HEK293 (cell line): Measurements from ENCODE around the gene FLNA.

Experiments
- CTCF ChIA-PET: fragments of 350-600 bp; formaldehyde crosslinking; extraction: SDS; loops from one replicate; lab custom pipeline; 2021; ENCODE audit warnings: antibody characterized with exemption; lab: Yijun Ruan, JAX
- POLR2A ChIA-PET: fragments of 300-600 bp; formaldehyde crosslinking; extraction: SDS; loops from one replicate; lab custom pipeline; 2020; ENCODE audit warnings: antibody characterized with exemption, inconsistent platforms; lab: Yijun Ruan, JAX
- H3K27ac ChIP-seq: fragments of 200-500 bp; sonication (Bioruptor generic); 2 replicates; pipeline ENCODE4 v1.5.1; 2014; ENCODE audit warnings: low read depth, low read length, control low read depth, inconsistent platforms; ENCODE audit errors: extremely low read depth
- H3K36me3 ChIP-seq, 2 experiments: fragments of 200-500 bp in 1 of 2; sonication (Bioruptor generic) in 1 of 2; 1 replicate in 1 of 2; 2 replicates in 1 of 2; pipeline ENCODE4 v1.5.1; 2014 to 2017; ENCODE audit warnings: inconsistent platforms in 2 of 2, low read length in 2 of 2; ENCODE audit not compliant: control insufficient read depth in 2 of 2, insufficient read depth in 1 of 2
- H3K4me1 ChIP-seq: fragments of 200-500 bp; sonication (Bioruptor generic); 2 replicates; pipeline ENCODE4 v1.5.1; 2014; ENCODE audit warnings: mild to moderate bottlenecking, low read length, inconsistent platforms; ENCODE audit not compliant: control insufficient read depth, insufficient read depth
- H3K4me3 ChIP-seq: 2 replicates; pipeline ENCODE4 v1.5.1; 2011; ENCODE audit warnings: low read depth, mild to moderate bottlenecking, control low read depth, low read length, moderate library complexity
- H3K9me3 ChIP-seq: fragments of 200-500 bp; sonication (Bioruptor generic); 2 replicates; pipeline ENCODE4 v1.5.1; 2014; ENCODE audit warnings: low read depth, low read length, inconsistent platforms; ENCODE audit not compliant: control insufficient read depth, insufficient read depth
- FEZF1 ChIP-seq: fragments of 450-650 bp; formaldehyde crosslinking; IDR thresholded peaks from 2 replicates; pipeline ENCODE4 v1.5.1; 2016; ENCODE audit warnings: missing biosample characterization, missing genetic modification characterization
- MEIS1 ChIP-seq: sonication (generic); formaldehyde crosslinking; IDR thresholded peaks from 2 replicates; pipeline ENCODE4 v1.8.1; 2022; ENCODE audit warnings: missing genetic modification reagents, mild to moderate bottlenecking, borderline replicate concordance
- SP3 ChIP-seq: fragments of 450-650 bp; formaldehyde crosslinking; IDR thresholded peaks from 2 replicates; pipeline ENCODE4 v1.5.1; 2016; ENCODE audit warnings: missing biosample characterization, missing genetic modification characterization
- SP7 ChIP-seq: fragments of 450-650 bp; formaldehyde crosslinking; IDR thresholded peaks from 2 replicates; pipeline ENCODE4 v1.5.1; 2016; ENCODE audit warnings: missing biosample characterization, missing genetic modification characterization
- ZBTB20 ChIP-seq: fragments of 450-650 bp; formaldehyde crosslinking; IDR thresholded peaks from 2 replicates; pipeline ENCODE4 v1.5.1; 2016; ENCODE audit warnings: missing biosample characterization, missing genetic modification characterization
- ZBTB21 ChIP-seq: fragments of 450-650 bp; formaldehyde crosslinking; IDR thresholded peaks from 2 replicates; pipeline ENCODE4 v1.5.1; 2017; ENCODE audit warnings: missing biosample characterization, missing genetic modification characterization
- ZBTB8A ChIP-seq: fragments of 450-650 bp; formaldehyde crosslinking; IDR thresholded peaks from 2 replicates; pipeline ENCODE4 v1.5.1; 2016; ENCODE audit warnings: missing biosample characterization, missing genetic modification characterization
- ZIC2 ChIP-seq: fragments of 450-650 bp; formaldehyde crosslinking; IDR thresholded peaks from 2 replicates; pipeline ENCODE4 v1.5.1; 2016; ENCODE audit warnings: missing biosample characterization, missing genetic modification characterization
- ZNF155 ChIP-seq: fragments of 450-650 bp; formaldehyde crosslinking; IDR thresholded peaks from 2 replicates; pipeline ENCODE4 v1.5.1; 2016; ENCODE audit warnings: missing biosample characterization, missing genetic modification characterization
- ZNF19 ChIP-seq: fragments of 450-650 bp; formaldehyde crosslinking; IDR thresholded peaks from 2 replicates; pipeline ENCODE4; 2016; ENCODE audit warnings: missing biosample characterization, missing genetic modification characterization, low read depth
- ZNF274 ChIP-seq, 2 experiments: fragments of 200-500 bp in 1 of 2; fragments of 450-650 bp in 1 of 2; sonication (Bioruptor generic) in 1 of 2; formaldehyde crosslinking in 1 of 2; IDR thresholded peaks; 2 replicates each; pipeline versions ENCODE4 v1.5.1 to v1.6.1; 2014 to 2016; ENCODE audit warnings: borderline replicate concordance in 1 of 2, inconsistent platforms in 1 of 2, low read length in 1 of 2, missing biosample characterization in 1 of 2, missing genetic modification characterization in 1 of 2
- ZNF529 ChIP-seq: fragments of 450-650 bp; formaldehyde crosslinking; IDR thresholded peaks from 2 replicates; pipeline ENCODE4 v1.5.1; 2017; ENCODE audit warnings: missing genetic modification characterization, missing biosample characterization; ENCODE audit not compliant: insufficient replicate concordance
- ZNF560 ChIP-seq: fragments of 450-650 bp; formaldehyde crosslinking; IDR thresholded peaks from 2 replicates; pipeline ENCODE4 v1.5.1; 2017; ENCODE audit warnings: missing biosample characterization, missing genetic modification characterization, borderline replicate concordance
- ZNF621 ChIP-seq: fragments of 450-650 bp; formaldehyde crosslinking; IDR thresholded peaks from 2 replicates; pipeline ENCODE4 v1.5.1; 2017; ENCODE audit warnings: missing biosample characterization, missing genetic modification characterization
- ZNF658 ChIP-seq: fragments of 450-650 bp; formaldehyde crosslinking; IDR thresholded peaks from 2 replicates; pipeline ENCODE4; 2016; ENCODE audit warnings: missing biosample characterization, missing genetic modification characterization
- ZSCAN30 ChIP-seq: fragments of 450-650 bp; IDR thresholded peaks from 2 replicates; pipeline ENCODE4 v1.5.1; 2018; ENCODE audit warnings: missing biosample characterization, mild to moderate bottlenecking, missing genetic modification characterization, moderate library complexity
- TF ChIP-seq, protein P1 (sequence below): fragments of 450-650 bp; formaldehyde crosslinking; IDR thresholded peaks from 2 replicates; pipeline ENCODE4 v1.5.1; 2016; ENCODE audit warnings: missing biosample characterization, missing genetic modification characterization
- TF ChIP-seq, protein P2 (sequence below): fragments of 450-650 bp; formaldehyde crosslinking; IDR thresholded peaks from 2 replicates; pipeline ENCODE4 v1.5.1; 2016; ENCODE audit warnings: missing biosample characterization, missing genetic modification characterization
- TF ChIP-seq, protein P3 (sequence below): fragments of 450-650 bp; formaldehyde crosslinking; IDR thresholded peaks from 2 replicates; pipeline ENCODE4 v1.5.1; 2016; ENCODE audit warnings: missing biosample characterization, missing genetic modification characterization
- TF ChIP-seq, protein P4 (sequence below): fragments of 450-650 bp; formaldehyde crosslinking; IDR thresholded peaks from 2 replicates; pipeline ENCODE4 v1.5.1; 2017; ENCODE audit warnings: missing biosample characterization, mild to moderate bottlenecking, missing genetic modification characterization, moderate library complexity

The FLNA gene

DNA sequence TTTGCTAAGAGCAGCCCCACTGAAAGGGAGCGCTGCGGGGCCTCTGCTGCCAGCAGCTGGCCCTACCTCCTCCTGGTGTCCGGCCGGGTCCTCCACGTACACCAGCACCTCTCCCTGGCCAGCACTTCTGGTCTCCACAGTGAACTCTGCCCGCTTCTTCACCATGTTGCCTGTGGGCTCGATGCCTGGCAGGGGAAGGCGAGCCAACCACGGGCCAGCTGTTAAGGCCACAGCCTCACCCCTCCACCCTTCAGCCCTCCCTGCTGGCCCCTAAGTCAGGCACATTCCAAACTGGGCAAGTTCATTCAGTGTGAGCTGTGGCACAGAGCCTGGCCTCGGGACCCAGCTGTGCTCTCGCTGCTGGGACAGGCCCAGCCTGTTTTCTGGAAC, 7.8 kb downstream of the FLNA start:
- CTCF ChIA-PET = no interaction called here
- TF ChIP-seq SP3 (tag by site-specific recombination) = no peak
- TF ChIP-seq ZNF19 = no peak
- no peak for TF ChIP-seq ZNF529 (tag by site-specific recombination)
- no peak for TF ChIP-seq ZNF274 (IDR thresholded peaks at IDR 0.05; ENCODE audit: low read length)
- TF ChIP-seq ZNF274 (tag by site-specific recombination; IDR thresholded peaks at IDR 0.05; ENCODE audit: borderline replicate concordance) = no peak
- TF ChIP-seq ZBTB8A (tag by site-specific recombination) = no peak
- TF ChIP-seq, protein P1, sequence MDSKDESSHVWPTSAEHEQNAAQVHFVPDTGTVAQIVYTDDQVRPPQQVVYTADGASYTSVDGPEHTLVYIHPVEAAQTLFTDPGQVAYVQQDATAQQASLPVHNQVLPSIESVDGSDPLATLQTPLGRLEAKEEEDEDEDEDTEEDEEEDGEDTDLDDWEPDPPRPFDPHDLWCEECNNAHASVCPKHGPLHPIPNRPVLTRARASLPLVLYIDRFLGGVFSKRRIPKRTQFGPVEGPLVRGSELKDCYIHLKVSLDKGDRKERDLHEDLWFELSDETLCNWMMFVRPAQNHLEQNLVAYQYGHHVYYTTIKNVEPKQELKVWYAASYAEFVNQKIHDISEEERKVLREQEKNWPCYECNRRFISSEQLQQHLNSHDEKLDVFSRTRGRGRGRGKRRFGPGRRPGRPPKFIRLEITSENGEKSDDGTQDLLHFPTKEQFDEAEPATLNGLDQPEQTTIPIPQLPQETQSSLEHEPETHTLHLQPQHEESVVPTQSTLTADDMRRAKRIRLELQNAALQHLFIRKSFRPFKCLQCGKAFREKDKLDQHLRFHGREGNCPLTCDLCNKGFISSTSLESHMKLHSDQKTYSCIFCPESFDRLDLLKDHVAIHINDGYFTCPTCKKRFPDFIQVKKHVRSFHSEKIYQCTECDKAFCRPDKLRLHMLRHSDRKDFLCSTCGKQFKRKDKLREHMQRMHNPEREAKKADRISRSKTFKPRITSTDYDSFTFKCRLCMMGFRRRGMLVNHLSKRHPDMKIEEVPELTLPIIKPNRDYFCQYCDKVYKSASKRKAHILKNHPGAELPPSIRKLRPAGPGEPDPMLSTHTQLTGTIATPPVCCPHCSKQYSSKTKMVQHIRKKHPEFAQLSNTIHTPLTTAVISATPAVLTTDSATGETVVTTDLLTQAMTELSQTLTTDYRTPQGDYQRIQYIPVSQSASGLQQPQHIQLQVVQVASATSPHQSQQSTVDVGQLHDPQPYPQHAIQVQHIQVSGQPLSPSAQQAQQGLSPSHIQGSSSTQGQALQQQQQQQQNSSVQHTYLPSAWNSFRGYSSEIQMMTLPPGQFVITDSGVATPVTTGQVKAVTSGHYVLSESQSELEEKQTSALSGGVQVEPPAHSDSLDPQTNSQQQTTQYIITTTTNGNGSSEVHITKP (tag by site-specific recombination) = no peak
- TF ChIP-seq, protein P2, sequence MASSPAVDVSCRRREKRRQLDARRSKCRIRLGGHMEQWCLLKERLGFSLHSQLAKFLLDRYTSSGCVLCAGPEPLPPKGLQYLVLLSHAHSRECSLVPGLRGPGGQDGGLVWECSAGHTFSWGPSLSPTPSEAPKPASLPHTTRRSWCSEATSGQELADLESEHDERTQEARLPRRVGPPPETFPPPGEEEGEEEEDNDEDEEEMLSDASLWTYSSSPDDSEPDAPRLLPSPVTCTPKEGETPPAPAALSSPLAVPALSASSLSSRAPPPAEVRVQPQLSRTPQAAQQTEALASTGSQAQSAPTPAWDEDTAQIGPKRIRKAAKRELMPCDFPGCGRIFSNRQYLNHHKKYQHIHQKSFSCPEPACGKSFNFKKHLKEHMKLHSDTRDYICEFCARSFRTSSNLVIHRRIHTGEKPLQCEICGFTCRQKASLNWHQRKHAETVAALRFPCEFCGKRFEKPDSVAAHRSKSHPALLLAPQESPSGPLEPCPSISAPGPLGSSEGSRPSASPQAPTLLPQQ (tag by site-specific recombination) = no peak
- TF ChIP-seq ZSCAN30 (tag by site-specific recombination) = no peak
- TF ChIP-seq ZNF621 (tag by site-specific recombination) = no peak
- TF ChIP-seq, protein P3, sequence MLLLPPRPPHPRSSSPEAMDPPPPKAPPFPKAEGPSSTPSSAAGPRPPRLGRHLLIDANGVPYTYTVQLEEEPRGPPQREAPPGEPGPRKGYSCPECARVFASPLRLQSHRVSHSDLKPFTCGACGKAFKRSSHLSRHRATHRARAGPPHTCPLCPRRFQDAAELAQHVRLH (tag by site-specific recombination) = no peak
- TF ChIP-seq, all 188 proteins: peak for 0
- POLR2A ChIA-PET = interaction anchor here (1.4 kb wide), 1 partner anchor 12 kb away, joined by 7 read pairs; the partner anchor contains the start of gene EMD
- Histone ChIP-seq H3K9me3 (no peaks in the 10 kb centered on the region), H3K4me1 (0 out of 2 replicates have a peak, but pooled peaks cover 4% of the 10 kb centered on the region), H3K4me3 (no peak overlapping the region), H3K27ac (no peak overlapping the region), H3K36me3 (peaks cover 11 to 79% of the 10 kb centered on the region in 2 experiments; a peak in 2 of 3 replicates)

DNA sequence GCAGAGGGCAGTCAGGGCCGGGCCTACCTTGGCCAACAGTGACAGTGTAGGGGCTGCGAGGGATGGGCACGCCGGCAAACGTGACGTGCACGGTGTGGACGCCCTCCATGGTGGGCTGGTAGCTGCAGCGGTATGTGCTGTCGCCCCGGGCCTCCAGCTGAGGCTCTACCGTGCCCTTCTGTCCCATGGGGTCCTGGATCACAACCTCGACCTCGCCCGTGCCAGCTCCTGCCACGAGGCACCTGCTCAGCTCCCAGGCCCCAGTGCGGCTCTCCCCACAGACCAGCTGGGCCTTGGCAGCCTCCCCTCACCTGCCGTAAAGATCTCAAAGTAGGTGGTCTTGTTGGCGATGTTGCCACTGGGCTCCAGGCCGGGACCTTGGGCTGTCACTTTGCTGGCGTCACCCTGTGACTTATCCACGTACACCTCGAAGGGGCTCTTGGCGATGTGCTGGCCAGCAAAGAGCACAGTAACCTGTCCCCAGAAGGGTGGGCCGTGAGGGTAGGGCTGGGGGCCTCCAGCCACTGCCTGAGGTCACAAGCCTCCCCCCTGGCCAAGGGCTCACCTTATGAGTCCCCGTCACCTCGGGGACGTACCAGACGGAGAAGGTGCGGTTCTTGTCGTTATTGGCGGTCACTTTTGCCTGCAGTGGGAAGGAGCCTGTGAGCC, 8.3 kb downstream of the FLNA start:
- POLR2A ChIA-PET = interaction anchor here (1.1 to 1.9 kb wide), 5 partner anchors 7 to 18 kb away, joined by 3 to 7 read pairs (median 4); partner anchors contain the start of genes EMD and FLNA
- Histone ChIP-seq H3K27ac (no peak overlapping the region), H3K4me3 (no peak overlapping the region), H3K9me3 (no peaks in the 10 kb centered on the region), H3K4me1 (0 out of 2 replicates have a peak, but pooled peaks cover 4% of the 10 kb centered on the region), H3K36me3 (peaks cover 15 to 84% of the 10 kb centered on the region in 2 experiments; a peak in 2 of 3 replicates)
- CTCF ChIA-PET = interaction anchor here (0.6 kb wide), 1 partner anchor 44 kb away, joined by 3 read pairs; no protein-coding TSS in a partner anchor
- TF ChIP-seq ZBTB21 (tag by site-specific recombination) (no peak), ZIC2 (tag by site-specific recombination) (peak; percentile 10)

DNA sequence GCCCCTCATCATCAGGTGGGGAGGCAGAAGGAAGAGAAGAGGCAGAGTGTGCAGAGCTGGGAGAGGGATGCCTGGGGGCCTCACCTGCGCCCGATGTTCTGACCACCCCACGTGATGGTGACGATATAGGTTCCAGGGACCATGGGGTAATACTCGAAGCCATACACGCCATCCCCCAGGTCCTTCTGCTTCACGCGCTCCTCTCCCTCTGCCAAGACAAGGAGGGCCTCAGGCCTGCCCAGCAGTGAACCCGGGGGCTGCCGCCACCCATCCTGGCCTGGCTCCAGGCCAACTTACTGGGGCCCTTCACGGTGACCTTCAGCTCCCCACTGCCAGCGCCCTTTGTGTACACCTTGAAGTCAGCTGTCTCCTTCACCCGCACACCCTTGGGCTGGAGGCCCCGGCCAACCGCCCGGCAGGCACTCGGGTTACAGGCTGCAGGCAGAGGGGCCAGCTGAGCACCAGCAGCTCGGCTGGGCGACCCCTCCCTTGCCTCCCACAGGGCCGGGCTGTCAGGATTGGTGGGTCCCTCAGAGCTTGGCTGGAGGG, 9.3 kb downstream of the FLNA start:
- peaks cover 15 to 91% of the 10 kb centered on the region in 2 experiments; a peak in 2 of 3 replicates for H3K36me3 ChIP-seq
- 0 out of 2 replicates have a peak, but pooled peaks cover 4% of the 10 kb centered on the region for H3K4me1 ChIP-seq
- TF ChIP-seq SP7 = no peak
- no peak for TF ChIP-seq ZBTB20
- TF ChIP-seq, protein P4, sequence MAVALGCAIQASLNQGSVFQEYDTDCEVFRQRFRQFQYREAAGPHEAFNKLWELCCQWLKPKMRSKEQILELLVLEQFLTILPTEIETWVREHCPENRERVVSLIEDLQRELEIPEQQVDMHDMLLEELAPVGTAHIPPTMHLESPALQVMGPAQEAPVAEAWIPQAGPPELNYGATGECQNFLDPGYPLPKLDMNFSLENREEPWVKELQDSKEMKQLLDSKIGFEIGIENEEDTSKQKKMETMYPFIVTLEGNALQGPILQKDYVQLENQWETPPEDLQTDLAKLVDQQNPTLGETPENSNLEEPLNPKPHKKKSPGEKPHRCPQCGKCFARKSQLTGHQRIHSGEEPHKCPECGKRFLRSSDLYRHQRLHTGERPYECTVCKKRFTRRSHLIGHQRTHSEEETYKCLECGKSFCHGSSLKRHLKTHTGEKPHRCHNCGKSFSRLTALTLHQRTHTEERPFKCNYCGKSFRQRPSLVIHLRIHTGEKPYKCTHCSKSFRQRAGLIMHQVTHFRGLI (tag by site-specific recombination) = no peak
- no peak for TF ChIP-seq ZNF658 (tag by site-specific recombination)
- TF ChIP-seq FEZF1 (tag by site-specific recombination) = no peak
- no peak for TF ChIP-seq ZNF155 (tag by site-specific recombination)
- TF ChIP-seq ZNF560 (tag by site-specific recombination) = no peak
- no peak for TF ChIP-seq MEIS1 (CRISPR knock-in tag)
- TF ChIP-seq, all 188 proteins: peak for 0
- Histone ChIP-seq H3K27ac (no peak overlapping the region), H3K4me3 (no peak overlapping the region), H3K9me3 (no peaks in the 10 kb centered on the region)
- ChIA-PET CTCF (interaction anchor here (0.6 kb wide), 3 partner anchors 17 to 431 kb away, joined by 3 read pairs; partner anchors contain the start of gene RPL10), POLR2A (interaction anchor here (1.1 to 1.9 kb wide), 5 partner anchors 8 to 17 kb away, joined by 3 to 7 read pairs (median 4); partner anchors contain the start of genes EMD and FLNA)
